ENCODE data around the gene ZFPL1. TPM values are rescaled to one million over a fixed set of nuclear protein-coding genes. Genes with fewer than 3 reads are reported as not detected.

ZFPL1 gene
- total RNA-seq, 1 donor from 2014 or later, result 25.9 TPM

DNA sequence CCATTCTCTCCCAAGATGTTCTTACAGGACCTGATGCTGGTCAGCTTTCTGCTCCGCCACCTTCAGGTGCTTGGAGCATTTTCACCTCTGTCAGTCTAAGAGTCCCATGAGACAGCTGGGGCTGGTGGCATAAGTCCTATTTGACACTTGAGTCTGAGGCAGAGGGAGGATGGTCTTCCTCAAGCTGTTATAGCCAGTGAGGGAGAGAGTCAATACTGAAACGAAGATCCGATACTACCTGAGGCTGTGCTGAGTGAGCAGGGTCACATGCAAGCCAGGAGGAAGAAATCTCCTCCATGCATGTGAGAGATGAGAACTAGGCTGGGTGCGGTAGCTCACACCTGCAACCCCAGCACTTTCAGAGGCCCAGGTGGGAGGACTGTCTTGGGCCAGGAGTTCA is 5.6 kb downstream of the ZFPL1 start:
- no peaks in the 10 kb centered on the region for H3K9me3 Mint-ChIP-seq (ENCODE audit: unreplicated experiment)
- no peak for DNase-seq (ENCODE audit: low spot score)
- TF ChIP-seq, protein P1, sequence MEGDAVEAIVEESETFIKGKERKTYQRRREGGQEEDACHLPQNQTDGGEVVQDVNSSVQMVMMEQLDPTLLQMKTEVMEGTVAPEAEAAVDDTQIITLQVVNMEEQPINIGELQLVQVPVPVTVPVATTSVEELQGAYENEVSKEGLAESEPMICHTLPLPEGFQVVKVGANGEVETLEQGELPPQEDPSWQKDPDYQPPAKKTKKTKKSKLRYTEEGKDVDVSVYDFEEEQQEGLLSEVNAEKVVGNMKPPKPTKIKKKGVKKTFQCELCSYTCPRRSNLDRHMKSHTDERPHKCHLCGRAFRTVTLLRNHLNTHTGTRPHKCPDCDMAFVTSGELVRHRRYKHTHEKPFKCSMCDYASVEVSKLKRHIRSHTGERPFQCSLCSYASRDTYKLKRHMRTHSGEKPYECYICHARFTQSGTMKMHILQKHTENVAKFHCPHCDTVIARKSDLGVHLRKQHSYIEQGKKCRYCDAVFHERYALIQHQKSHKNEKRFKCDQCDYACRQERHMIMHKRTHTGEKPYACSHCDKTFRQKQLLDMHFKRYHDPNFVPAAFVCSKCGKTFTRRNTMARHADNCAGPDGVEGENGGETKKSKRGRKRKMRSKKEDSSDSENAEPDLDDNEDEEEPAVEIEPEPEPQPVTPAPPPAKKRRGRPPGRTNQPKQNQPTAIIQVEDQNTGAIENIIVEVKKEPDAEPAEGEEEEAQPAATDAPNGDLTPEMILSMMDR (IDR thresholded peaks at IDR 0.05; ENCODE audit: unreplicated experiment), result no peak
- peaks cover 10% of the 10 kb centered on the region for H3K36me3 Mint-ChIP-seq (ENCODE audit: low read depth, unreplicated experiment)
- peaks cover 6% of the 10 kb centered on the region for H3K4me1 Mint-ChIP-seq (ENCODE audit: unreplicated experiment)
- no peak overlapping the region for H3K27ac Mint-ChIP-seq (ENCODE audit: unreplicated experiment)
- H3K27me3 Mint-ChIP-seq (ENCODE audit: unreplicated experiment), result peaks cover 5% of the 10 kb centered on the region
- H3K4me3 Mint-ChIP-seq (ENCODE audit: unreplicated experiment), result no peak overlapping the region

DNA sequence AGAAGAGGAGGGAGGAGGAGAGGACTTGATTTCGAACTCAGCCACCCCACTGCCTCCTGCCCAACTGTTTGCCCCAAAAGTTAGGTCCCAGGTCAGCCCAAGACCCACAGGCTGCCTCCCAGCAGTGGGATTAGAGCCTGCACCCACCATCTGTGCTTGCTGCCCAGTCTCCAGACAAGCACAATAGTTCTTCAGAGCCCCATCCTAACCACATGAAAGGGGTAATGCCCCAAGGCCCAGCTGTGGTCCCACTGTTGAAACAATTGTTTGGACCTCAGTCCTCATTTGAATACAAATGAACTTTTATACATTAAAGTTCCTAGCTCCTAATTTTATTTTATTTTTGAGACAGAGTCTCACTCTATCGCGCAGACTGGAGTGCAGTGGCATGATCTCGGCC is 6.6 kb downstream of the ZFPL1 start:
- H3K4me3 Mint-ChIP-seq (ENCODE audit: unreplicated experiment), result no peak overlapping the region
- H3K9me3 Mint-ChIP-seq (ENCODE audit: unreplicated experiment), result no peaks in the 10 kb centered on the region
- H3K27me3 Mint-ChIP-seq (ENCODE audit: unreplicated experiment), result peaks cover 5% of the 10 kb centered on the region
- H3K4me1 Mint-ChIP-seq (ENCODE audit: unreplicated experiment), result peaks cover 2% of the 10 kb centered on the region
- no peak overlapping the region for H3K27ac Mint-ChIP-seq (ENCODE audit: unreplicated experiment)
- peaks cover 8% of the 10 kb centered on the region for H3K36me3 Mint-ChIP-seq (ENCODE audit: low read depth, unreplicated experiment)
- TF ChIP-seq, protein P1 (IDR thresholded peaks at IDR 0.05; ENCODE audit: unreplicated experiment), result no peak
- DNase-seq (ENCODE audit: low spot score), result no peak

DNA sequence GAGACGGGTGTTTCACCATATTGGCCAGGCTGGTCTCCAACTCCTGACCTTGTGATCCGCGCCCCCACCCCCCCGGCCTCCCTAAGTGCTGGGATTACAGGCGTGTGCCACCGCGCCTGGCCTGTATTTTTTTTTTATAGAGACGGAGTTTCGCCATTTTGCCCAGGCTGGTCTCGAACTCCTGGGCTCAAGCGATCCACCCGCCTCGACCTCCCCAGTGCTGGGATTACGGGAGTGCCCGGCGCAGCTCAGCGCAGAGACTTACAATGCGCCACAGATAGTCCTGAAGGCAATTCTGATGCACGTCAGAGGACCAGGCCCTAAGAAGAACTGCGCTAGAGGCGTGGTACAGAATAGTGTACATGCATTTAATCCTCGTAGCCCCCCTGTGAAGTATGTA is 11.4 kb downstream of the ZFPL1 start:
- H3K4me3 Mint-ChIP-seq (ENCODE audit: unreplicated experiment), result peak overlapping the region; percentile 88
- TF ChIP-seq, protein P1 (IDR thresholded peaks at IDR 0.05; ENCODE audit: unreplicated experiment), result no peak
- peak overlapping the region; percentile 96 for H3K27ac Mint-ChIP-seq (ENCODE audit: unreplicated experiment)
- no peak for DNase-seq (ENCODE audit: low spot score)
- peaks cover 6% of the 10 kb centered on the region for H3K27me3 Mint-ChIP-seq (ENCODE audit: unreplicated experiment)
- H3K4me1 Mint-ChIP-seq (ENCODE audit: unreplicated experiment), result peaks cover 5% of the 10 kb centered on the region
- no peaks in the 10 kb centered on the region for H3K9me3 Mint-ChIP-seq (ENCODE audit: unreplicated experiment)
- no peaks in the 10 kb centered on the region for H3K36me3 Mint-ChIP-seq (ENCODE audit: low read depth, unreplicated experiment)

DNA sequence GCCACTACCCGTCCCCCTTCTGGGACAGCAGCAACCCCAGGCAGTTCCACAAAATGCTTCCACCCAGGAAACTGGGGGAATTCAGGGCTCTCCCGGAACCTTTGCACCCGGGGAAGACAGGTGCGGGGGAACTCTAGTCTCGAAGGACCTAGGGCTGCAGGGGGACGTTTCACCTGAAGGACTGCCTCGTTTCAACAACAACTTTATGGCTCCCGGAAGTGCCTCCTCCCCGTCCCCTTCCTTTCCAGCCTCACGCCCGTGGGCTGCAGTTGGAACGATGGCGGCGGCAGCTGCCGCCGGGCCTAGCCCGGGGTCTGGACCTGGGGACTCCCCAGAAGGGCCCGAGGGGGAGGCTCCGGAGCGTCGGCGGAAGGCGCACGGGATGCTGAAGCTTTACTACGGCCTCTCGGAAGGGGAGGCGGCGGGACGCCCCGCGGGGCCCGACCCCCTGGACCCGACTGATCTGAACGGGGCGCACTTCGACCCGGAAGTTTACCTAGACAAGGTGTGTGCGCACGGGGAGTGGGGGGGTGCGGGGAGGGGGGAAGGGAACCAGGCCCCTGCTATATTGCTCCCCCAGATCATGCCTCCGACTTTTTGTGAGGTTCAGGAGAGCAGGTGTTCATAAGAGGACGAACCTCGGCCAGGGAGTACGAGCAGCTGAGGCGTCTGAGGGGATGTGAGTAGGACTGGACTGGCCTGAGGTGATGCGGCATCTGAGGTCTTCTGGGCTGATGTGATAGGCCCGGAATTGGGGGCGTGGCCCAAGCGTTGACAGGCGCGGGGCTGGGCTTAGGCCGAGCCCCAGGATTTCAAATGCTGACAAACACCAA is 12.2 kb downstream of the ZFPL1 start, which contains the start of gene VPS51:
TSS of gene VPS51 (plus strand) at position 241 of the 833 bp plus-strand sequence. CDS start at position 278, 37 bp downstream.
- Mint-ChIP-seq H3K4me1 (ENCODE audit: unreplicated experiment) (peaks cover 5% of the 10 kb centered on the region), H3K9me3 (ENCODE audit: unreplicated experiment) (no peaks in the 10 kb centered on the region), H3K4me3 (ENCODE audit: unreplicated experiment) (peak within 1 kb of the TSS; percentile 95), H3K27ac (ENCODE audit: unreplicated experiment) (peak within 1 kb of the TSS; percentile 96), H3K36me3 (ENCODE audit: low read depth, unreplicated experiment) (no peaks in the 10 kb centered on the region), H3K27me3 (ENCODE audit: unreplicated experiment) (peaks cover 6% of the 10 kb centered on the region)
- peak; percentile 76 for DNase-seq (ENCODE audit: low spot score)
- TF ChIP-seq, protein P1 (IDR thresholded peaks at IDR 0.05; ENCODE audit: unreplicated experiment), result no peak

DNA sequence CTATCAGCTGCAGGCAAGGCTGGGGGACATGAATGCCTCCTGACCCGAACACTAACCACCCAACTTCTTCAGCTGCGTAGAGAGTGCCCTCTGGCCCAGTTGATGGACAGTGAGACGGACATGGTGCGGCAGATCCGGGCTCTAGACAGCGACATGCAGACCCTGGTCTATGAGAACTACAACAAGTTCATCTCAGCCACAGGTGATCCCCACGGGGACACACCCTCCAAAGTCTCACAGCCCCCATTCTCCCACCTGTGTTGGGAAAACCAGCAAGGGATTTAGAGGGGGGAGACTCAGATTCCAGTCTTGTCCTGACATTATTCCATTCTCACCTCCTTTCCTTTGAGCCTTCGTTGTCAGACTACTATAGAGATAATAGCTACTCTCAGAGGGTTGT is 12.9 kb downstream of the ZFPL1 start:
- H3K4me1 Mint-ChIP-seq (ENCODE audit: unreplicated experiment), result peaks cover 5% of the 10 kb centered on the region
- DNase-seq (ENCODE audit: low spot score), result no peak
- H3K36me3 Mint-ChIP-seq (ENCODE audit: low read depth, unreplicated experiment), result no peaks in the 10 kb centered on the region
- H3K27me3 Mint-ChIP-seq (ENCODE audit: unreplicated experiment), result peaks cover 6% of the 10 kb centered on the region
- H3K9me3 Mint-ChIP-seq (ENCODE audit: unreplicated experiment), result no peaks in the 10 kb centered on the region
- no peak overlapping the region for H3K27ac Mint-ChIP-seq (ENCODE audit: unreplicated experiment)
- TF ChIP-seq, protein P1 (IDR thresholded peaks at IDR 0.05; ENCODE audit: unreplicated experiment), result no peak
- peak overlapping the region; percentile 95 for H3K4me3 Mint-ChIP-seq (ENCODE audit: unreplicated experiment)
